GM18867 (cell line): Measurements from ENCODE around the gene HDLBP.

Experiments
- ATAC-seq: cut with Tn5 transposase; IDR thresholded peaks from one replicate; pipeline ENCODE4 v1.9.1; 2021; ENCODE audit warnings: mild to moderate bottlenecking, moderate library complexity; ENCODE audit not compliant: unreplicated experiment

HDLBP gene

GRCh38 chr2:241234066-241234790 is 81.2 kb downstream of the HDLBP start:
- no peak for ATAC-seq

GRCh38 chr2:241232736-241233575 is 82.5 kb downstream of the HDLBP start:
- ATAC-seq: no peak

- no peak for ATAC-seq
These were observed 85.0 kb downstream of the HDLBP start for GRCh38 chr2:241230435-241230834.

- ATAC-seq: no peak
These were observed 85.7 kb downstream of the HDLBP start for GRCh38 chr2:241229563-241230401.

- ATAC-seq: no peak
These were observed 86.5 kb downstream of the HDLBP start for GRCh38 chr2:241228860-241229516.

GRCh38 chr2:241228081-241228859 is 87.2 kb downstream of the HDLBP start:
- no peak for ATAC-seq

GRCh38 chr2:241227594-241227993 is 87.9 kb downstream of the HDLBP start:
- ATAC-seq: no peak

GRCh38 chr2:241226723-241227572 is 88.5 kb downstream of the HDLBP start:
- no peak for ATAC-seq

GRCh38 chr2:241225983-241226382 is 89.5 kb downstream of the HDLBP start:
- ATAC-seq: no peak

- no peak for ATAC-seq
These were observed 89.9 kb downstream of the HDLBP start for GRCh38 chr2:241225545-241225944.

GRCh38 chr2:241224851-241225438 is 90.5 kb downstream of the HDLBP start:
- ATAC-seq: no peak

- no peak for ATAC-seq
These were observed 91.2 kb downstream of the HDLBP start for GRCh38 chr2:241224018-241224850.

- no peak for ATAC-seq
These were observed 92.1 kb downstream of the HDLBP start for GRCh38 chr2:241223211-241224017.

- ATAC-seq: no peak
These were observed 95.6 kb downstream of the HDLBP start for GRCh38 chr2:241219856-241220356.

- no peak for ATAC-seq
These were observed 96.5 kb downstream of the HDLBP start for GRCh38 chr2:241219030-241219382.

- ATAC-seq: no peak
These were observed 97.1 kb downstream of the HDLBP start for GRCh38 chr2:241218131-241219029.
